GM12891 (cell line): ENCODE measurements around the gene HSFX4.

Experiments used
- DNase-seq: peaks from one replicate; pipeline ENCODE4 v3.0.0; 2011; ENCODE audit warnings: low spot score; ENCODE audit not compliant: insufficient read length
- FAIRE-seq: peaks from 2 replicates; lab custom pipeline; 2011; peaks lifted over from hg19 to GRCh38; lab: Jason Lieb, UNC
- PAX5 ChIP-seq: IDR thresholded peaks from 2 replicates; pipeline ENCODE4 v1.6.1; 2011; ENCODE audit warnings: low read length, moderate library complexity, mild to moderate bottlenecking; ENCODE audit not compliant: insufficient read depth, severe bottlenecking
- POLR2A ChIP-seq: IDR thresholded peaks from 2 replicates; pipeline ENCODE4 v1.6.1; 2011; ENCODE audit warnings: low read depth, low read length, control low read depth
- POLR2AphosphoS5 ChIP-seq: IDR thresholded peaks from 2 replicates; pipeline ENCODE4 v1.6.1; 2011; ENCODE audit warnings: low read depth, low read length, control low read depth
- POU2F2 ChIP-seq: IDR thresholded peaks from 2 replicates; pipeline ENCODE4 v1.6.1; 2011; ENCODE audit warnings: low read depth, mild to moderate bottlenecking, control low read depth, low read length, moderate library complexity
- SPI1 ChIP-seq: IDR thresholded peaks from 2 replicates; pipeline ENCODE4 v1.6.1; 2011; ENCODE audit warnings: low read depth, low read length, control low read depth
- TAF1 ChIP-seq: IDR thresholded peaks from 2 replicates; pipeline ENCODE4 v1.6.1; 2011; ENCODE audit warnings: low read depth, low read length, control low read depth

HSFX4 gene

GRCh38 chrX:149962859-149963757 is 33.7 kb downstream of the HSFX4 start:
- FAIRE-seq (peak; percentile 92), DNase-seq (no peak)
- no peak for TF ChIP-seq PAX5
- TF ChIP-seq POLR2A = no peak
- no peak for TF ChIP-seq POU2F2
- TF ChIP-seq TAF1 = no peak

GRCh38 chrX:149979126-149979644 is 49.8 kb downstream of the HSFX4 start:
- TF ChIP-seq SPI1 (no peak), POU2F2 (no peak), POLR2A (no peak), POLR2AphosphoS5 (no peak), TAF1 (no peak), PAX5 (no peak)
- DNase-seq (no peak), FAIRE-seq (no peak)
